Renal cortex interstitium (tissue), 15 donors: Measurements from ENCODE around the gene CLEC4E. TPM values are rescaled to one million over a fixed set of nuclear protein-coding genes. Genes with fewer than 3 reads are reported as not detected.
"Not testable (repeated sequence)": the region's sequence is repeated elsewhere in the genome, so short reads cannot be mapped to it uniquely, and the experiment has no call there.

Experiments used
- DNase-seq, 11 donors: peaks; one replicate each; pipeline ENCODE4 v3.0.0-alpha.2; 2013; ENCODE audit warnings: low read depth in 9 of 11, low spot score in 4 of 11; ENCODE audit errors: extremely low read depth in 1 of 11
- long read RNA-seq, 16 experiments: transcript quantifications; one replicate each; lab custom pipeline, GENCODE V29; 2026
- polyA plus RNA-seq, 3 donors: library from polyadenylated mRNA; unstranded; fragments of 120-200 nt; gene quantifications; one replicate each; pipeline ENCODE4 v1.2.1, GENCODE V29; 2013; ENCODE audit not compliant: insufficient read length in 3 of 3

The CLEC4E gene, protein sequence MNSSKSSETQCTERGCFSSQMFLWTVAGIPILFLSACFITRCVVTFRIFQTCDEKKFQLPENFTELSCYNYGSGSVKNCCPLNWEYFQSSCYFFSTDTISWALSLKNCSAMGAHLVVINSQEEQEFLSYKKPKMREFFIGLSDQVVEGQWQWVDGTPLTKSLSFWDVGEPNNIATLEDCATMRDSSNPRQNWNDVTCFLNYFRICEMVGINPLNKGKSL
- polyA plus RNA-seq = 1 to 10 TPM; 1.3 to 2.9 (median 1.4) TPM
- long read RNA-seq, donor 1 = 0 reads
- long read RNA-seq, donor 2 = 0 reads
- long read RNA-seq, donor 3 = 0 reads
- long read RNA-seq, donor 4 = 0 reads
- long read RNA-seq, donor 5 = 0 reads
- long read RNA-seq, donor 6 = 0 reads
- long read RNA-seq, donor 7 = 0 reads
- long read RNA-seq, donor 8 = 0 reads
- long read RNA-seq, donor 9 = 0 reads
- long read RNA-seq, donor 10 = 0 reads
- long read RNA-seq, donor 11, partial matches to known transcripts = 0 of 1 reads
- long read RNA-seq, donor 11, other reads (novel, unspliced or antisense) = 0 of 1 reads
- long read RNA-seq, donor 12 = 0 reads
- long read RNA-seq, donor 13 = 0 reads
- long read RNA-seq, donor 14 = 0 reads
- long read RNA-seq, donor 15, partial matches to known transcripts = 0 of 1 reads
- long read RNA-seq, donor 15, other reads (novel, unspliced or antisense) = 0 of 1 reads
- long read RNA-seq, donor 16, partial matches to known transcripts = 0 of 2 reads
- long read RNA-seq, donor 16, other reads (novel, unspliced or antisense) = 0 of 2 reads

DNA sequence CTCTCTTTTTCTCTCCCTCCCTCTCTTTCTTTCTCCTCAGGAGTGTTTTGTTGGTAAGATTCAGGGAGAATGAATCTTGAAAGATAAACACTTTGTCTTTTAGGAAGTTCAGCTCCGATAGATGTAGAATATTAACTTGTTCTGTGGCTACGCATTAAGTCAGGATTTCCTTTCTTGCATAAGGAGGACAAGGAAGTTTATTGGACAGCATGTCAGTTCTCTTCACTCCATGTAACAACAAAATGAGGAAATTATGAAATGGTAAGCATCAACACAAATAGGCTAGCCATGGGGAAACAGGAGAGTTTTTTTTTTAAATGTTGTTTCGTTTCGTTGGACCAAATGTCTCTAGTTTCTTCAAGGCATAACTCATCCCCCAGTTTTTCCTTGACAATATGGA lies at the start of gene CLEC4E:
Gene CLEC4E, minus strand, starts transcription at position 75 of the 400 bp plus-strand sequence. CDS start 108 bp downstream, outside the sequence.
- DNase-seq = not testable (repeated sequence)

GRCh38 chr12:8589679-8590078 lies 49.0 kb upstream of the CLEC4E start:
- DNase-seq = no peak

DNA sequence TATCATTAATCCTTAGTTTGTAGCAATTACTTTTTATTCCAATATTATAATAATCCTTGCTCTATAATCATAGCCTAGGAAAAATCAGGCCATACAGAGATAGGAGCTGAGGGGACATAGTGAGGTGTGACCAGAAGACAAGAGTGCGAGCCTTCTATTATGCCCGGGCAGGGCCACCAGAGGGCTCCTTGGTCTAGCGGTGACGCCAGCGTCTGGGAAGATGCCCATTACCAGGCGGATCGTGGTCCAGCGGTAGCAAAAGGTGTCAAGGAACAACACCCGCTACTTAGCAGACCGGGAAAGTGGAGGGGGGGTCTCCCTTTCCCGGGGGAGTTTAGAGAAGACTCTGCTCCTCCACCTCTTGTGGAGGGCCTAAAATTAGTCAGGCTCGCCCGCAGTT lies 43.8 kb upstream of the CLEC4E start:
- not testable (repeated sequence) for DNase-seq

DNA sequence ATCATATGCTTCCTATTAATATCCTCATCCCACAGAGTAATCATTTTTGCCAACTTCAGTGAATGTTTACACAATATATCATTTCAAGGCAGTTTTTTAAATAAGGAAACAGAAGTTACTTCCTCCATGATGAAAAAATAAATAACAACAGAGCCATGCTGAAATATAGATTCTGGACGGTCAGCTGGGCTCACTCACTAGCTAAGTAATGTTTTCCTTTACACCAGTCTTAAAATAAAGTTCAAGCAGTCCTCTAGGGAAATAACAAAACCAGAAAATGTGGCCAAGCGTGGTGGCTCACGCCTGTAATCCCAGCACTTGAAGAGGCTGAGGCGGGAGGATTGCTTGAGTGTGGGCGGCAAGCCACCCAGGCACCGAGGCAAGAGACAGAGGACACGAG lies 43.3 kb upstream of the CLEC4E start:
- peak in 3 of 11 donors; percentile 9 to 13 (median 12) for DNase-seq

- DNase-seq = no peak
Measured at GRCh38 chr12:8581098-8581784, 40.5 kb upstream of the CLEC4E start.

DNA sequence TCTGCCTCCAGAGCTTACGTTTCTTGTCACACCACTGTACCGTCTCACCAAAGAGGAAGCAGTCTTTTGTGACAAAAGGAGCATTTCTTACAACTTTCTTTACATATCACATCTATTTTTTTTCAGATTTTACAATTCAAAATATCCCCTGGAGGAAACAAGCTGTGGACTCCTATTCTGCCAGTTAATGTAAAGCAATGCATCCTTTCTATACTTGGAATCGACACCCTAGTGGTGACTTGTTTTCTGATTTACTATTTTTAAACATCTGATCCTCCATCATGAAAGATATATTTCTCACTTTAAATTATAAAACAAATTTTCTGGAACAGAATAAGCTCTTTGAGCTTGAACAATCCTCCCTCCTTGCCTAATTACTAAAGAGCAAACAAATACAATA lies 37.2 kb upstream of the CLEC4E start:
- DNase-seq = no peak

DNA sequence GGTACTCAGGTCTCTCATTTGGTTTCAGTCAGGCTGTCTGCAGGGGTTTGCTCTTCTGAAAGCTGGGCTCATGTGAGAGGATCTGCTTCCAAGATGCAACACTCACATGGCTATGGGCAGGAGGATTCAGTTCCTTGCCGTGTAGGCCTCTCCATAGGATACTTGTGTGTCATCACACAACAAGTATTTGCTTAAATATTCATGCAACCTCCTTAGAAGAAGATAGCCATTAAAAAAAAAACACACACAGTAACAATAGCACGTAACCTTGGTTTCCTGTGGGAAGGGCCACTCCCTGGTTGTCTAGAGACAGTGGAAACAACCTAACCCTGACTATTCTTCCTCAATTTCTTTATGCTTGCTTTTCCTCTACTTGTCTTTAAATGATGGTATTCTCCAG lies 31.8 kb upstream of the CLEC4E start:
- no peak for DNase-seq

- no peak for DNase-seq
Measured at GRCh38 chr12:8566525-8566924, 25.8 kb upstream of the CLEC4E start.

- not testable (repeated sequence) for DNase-seq
Measured at GRCh38 chr12:8566052-8566451, 25.3 kb upstream of the CLEC4E start.

DNA sequence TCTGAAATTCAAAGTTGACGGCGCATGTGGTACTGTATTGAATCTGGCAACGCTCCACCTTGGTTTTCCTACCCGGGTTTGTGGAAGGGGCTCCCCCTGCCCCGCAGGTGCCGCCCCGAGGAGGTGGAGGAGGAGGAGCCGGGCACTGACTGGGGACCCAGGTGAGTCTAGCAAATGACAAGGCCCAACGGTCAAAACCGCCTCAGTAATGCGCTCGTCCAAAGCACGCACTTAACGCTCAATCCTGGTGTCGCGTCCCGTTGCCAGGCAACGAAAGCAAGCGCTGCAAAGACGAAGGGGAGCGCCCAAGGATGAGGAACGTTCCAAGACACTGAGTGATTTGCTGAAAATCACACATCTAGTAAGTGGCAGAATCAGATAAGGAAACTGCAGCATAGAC lies 24.0 kb upstream of the CLEC4E start:
- no peak for DNase-seq

DNA sequence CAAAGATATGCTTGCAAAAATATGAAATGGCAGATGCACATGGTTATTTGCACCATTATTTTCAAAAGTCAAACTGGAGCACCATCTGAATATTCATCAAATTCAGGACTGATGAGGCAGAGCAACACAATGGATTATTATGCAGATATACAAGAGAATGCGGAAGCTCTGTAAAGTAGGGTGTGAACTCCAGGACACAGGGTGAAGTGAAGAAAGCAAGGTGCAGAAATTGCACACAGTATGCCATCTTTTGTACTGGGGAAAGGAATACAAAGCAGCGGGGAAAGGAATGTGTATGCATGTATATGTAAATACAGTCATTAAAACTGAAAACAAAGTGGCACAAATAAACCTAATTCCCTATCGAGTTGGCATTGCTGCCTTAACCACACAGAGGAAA lies 22.7 kb upstream of the CLEC4E start:
- DNase-seq = no peak

DNA sequence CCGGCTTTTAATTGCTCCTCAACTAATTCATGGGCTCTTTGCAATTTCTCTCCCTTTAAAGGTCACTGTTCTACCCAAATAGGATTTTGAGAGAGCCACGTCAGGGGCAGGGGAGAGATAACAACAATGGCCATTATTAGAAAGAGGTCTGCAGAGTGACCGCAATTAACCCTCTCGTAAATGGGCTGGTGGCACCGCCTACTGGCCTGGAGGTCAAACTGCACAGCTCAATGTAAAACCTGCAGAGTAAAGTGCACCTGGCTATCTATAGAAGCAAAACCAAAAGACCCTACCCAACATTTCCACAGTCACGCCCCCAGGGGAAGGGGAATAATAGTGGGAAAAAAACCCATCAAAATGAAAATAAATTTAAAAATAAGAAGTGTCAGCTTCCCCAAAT lies 21.6 kb upstream of the CLEC4E start:
- DNase-seq = no peak

GRCh38 chr12:8561011-8561410 lies 20.3 kb upstream of the CLEC4E start:
- DNase-seq = no peak

DNA sequence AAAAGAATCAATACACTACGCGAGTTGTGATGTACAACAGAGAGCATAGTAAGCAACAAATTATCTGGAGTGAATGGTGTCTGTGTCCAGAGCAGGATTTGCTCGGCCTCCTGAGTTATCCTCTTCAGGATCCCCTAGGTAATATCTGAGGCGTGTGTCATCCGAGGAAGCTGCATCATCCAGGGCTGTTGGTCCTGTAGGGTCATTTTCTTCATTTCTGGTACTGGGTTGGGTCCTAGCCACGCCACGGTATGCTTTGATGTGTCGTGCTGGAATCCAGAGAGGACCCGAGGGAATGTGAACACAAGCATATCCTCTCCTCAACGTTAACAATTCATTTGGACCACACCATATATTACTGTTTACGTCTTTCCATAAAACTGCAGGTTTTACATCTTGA lies 19.0 kb upstream of the CLEC4E start:
- no peak for DNase-seq

- DNase-seq = no peak
Measured at GRCh38 chr12:8556531-8557097, 15.9 kb upstream of the CLEC4E start.

- DNase-seq = no peak
Measured at GRCh38 chr12:8554451-8555195, 13.9 kb upstream of the CLEC4E start.

DNA sequence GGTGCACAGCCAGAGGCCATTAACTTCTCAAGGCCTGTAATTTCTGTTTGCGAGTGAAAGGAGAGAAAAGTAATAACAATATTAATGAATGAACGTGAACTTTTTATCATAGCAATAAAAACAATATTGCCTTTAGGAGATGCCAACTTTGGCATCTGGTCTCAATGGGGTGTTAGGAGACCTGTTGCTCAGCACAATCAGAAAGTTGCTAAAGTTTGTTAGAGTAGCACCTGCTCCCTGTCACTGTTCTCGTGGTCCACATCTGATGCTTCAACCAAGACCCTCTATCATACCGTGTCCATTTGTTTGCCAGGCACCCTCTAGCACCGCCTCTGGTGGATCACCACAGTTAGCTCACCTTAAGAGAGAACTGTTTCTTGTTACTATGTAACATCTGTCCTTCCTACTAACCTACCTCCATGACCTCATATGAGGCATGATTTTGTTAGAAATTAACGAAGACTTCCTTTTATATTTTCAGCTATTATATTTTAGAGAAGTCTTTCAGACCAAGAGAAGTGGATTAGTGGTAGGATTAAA lies 12.5 kb upstream of the CLEC4E start:
- DNase-seq = no peak

GRCh38 chr12:8549381-8549780 lies 8.7 kb upstream of the CLEC4E start:
- no peak for DNase-seq

DNA sequence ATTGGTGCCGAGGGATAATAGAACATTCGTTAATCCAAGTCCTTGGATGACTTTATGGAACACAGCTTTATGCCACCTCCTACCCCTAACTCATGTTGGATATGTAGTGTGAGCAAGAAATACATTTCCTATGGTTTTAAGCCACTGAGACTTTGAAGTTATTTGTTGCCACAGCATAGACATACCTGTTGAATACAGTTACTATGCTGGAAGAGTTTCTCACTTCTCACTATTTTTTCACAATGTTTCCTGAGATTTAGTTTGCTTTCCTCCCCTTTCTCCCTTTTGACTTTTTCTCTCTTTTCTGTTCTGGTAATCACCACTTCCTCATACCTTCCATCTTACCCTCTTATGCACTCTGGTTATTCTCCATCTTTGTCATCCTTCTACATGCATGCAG lies 7.5 kb upstream of the CLEC4E start:
- DNase-seq = no peak
